GM06990 (cell line): ENCODE measurements around the gene RELN.

ENCODE experiments used
- DNase-seq: peaks from one replicate; pipeline ENCODE4 v3.0.0-alpha.2; 2011; ENCODE audit not compliant: insufficient read length; ENCODE audit errors: extremely low read depth
- H3K27me3 ChIP-seq: replicated peaks from 2 replicates; pipeline ENCODE4 v1.6.0; 2011; ENCODE audit warnings: low read length; ENCODE audit not compliant: control insufficient read depth, insufficient read depth
- H3K36me3 ChIP-seq: 2 replicates; pipeline ENCODE4 v1.5.1; 2011; ENCODE audit warnings: low read length; ENCODE audit not compliant: control insufficient read depth, insufficient read depth
- H3K4me3 ChIP-seq: replicated peaks from 2 replicates; pipeline ENCODE4 v1.5.1; 2011; ENCODE audit warnings: low read depth, mild to moderate bottlenecking, control low read depth, low read length
- TF ChIP-seq, protein P1 (sequence below): IDR thresholded peaks from 2 replicates; pipeline ENCODE4 v1.5.1; 2011; ENCODE audit warnings: low read length, control low read depth, mild to moderate bottlenecking, inconsistent platforms; ENCODE audit not compliant: insufficient read depth, poor library complexity, severe bottlenecking

Gene RELN

DNA sequence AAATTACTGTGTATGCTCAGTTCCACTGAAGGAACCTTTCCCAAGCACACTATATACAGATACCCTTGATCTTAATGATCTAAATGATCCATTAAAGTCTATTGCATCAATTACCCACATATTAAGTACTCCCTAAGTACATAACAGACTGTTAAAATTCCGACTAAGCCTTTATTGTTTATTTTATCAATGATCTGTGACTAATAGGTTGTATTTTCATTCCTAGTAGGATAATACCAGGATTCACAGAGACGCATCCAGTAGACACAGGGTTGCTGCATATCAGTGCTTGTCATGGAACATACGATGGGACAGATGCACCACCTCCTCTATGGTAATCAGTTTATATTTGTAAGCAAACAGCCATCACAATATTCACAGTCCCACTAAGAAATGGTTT, 383.8 kb downstream of the RELN start:
- no peak for DNase-seq

DNA sequence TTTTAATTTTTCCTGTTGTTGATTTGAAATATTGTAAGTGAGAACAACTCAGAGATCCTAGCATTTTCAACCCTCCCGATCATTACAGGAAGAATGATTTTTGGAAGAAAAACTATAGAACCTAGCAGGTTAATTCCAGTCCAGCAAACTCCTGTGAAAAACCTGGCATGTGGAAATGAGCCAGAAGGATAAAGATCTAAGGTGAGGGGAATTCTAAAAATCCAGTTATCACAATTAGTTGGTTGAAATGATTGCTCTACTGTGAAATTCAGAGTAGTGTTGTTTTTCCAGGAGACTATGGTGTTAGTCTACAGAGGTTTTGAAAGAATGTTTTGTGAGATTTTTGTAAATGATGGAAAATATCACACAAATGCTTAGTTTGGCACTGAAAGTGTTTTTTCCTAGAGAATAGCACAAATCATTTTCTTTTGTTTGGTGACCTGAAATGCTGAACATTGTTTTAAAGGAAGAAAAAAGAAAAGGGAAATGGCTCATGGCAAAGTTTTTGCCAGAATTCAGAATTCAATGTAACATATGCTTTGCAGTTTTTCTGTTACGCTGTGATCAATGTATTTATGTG, 391.0 kb downstream of the RELN start:
- Histone ChIP-seq H3K27me3 (no peaks in the 10 kb centered on the region), H3K4me3 (no peak overlapping the region), H3K36me3 (no peaks in the 10 kb centered on the region)
- no peak for DNase-seq
- TF ChIP-seq, protein P1, sequence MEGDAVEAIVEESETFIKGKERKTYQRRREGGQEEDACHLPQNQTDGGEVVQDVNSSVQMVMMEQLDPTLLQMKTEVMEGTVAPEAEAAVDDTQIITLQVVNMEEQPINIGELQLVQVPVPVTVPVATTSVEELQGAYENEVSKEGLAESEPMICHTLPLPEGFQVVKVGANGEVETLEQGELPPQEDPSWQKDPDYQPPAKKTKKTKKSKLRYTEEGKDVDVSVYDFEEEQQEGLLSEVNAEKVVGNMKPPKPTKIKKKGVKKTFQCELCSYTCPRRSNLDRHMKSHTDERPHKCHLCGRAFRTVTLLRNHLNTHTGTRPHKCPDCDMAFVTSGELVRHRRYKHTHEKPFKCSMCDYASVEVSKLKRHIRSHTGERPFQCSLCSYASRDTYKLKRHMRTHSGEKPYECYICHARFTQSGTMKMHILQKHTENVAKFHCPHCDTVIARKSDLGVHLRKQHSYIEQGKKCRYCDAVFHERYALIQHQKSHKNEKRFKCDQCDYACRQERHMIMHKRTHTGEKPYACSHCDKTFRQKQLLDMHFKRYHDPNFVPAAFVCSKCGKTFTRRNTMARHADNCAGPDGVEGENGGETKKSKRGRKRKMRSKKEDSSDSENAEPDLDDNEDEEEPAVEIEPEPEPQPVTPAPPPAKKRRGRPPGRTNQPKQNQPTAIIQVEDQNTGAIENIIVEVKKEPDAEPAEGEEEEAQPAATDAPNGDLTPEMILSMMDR = no peak

More for the DNA sequence above, 383.8 kb downstream of the RELN start:
- TF ChIP-seq, protein P1 = no peak
- no peaks in the 10 kb centered on the region for H3K27me3 ChIP-seq
- no peak overlapping the region for H3K4me3 ChIP-seq
- no peaks in the 10 kb centered on the region for H3K36me3 ChIP-seq

DNA sequence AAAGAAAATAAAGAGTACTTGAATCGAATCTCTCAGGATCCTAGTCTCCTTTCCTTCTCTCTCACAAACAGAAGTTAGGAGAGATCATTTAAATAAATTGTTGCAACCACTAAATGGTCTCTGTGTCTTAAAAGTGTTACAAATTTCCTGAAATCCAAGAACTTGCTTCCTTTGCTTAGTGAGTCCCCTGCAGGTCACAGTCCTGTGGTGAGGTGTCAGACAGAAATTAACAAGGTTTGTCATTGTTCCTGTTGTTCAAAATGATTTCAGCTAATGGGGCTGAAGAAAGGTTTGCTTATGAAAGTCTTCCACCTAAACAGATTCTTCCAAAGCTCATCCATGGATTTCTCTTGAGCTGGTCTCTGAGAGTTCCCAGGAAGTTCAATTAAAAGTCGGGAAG, 391.9 kb downstream of the RELN start:
- no peaks in the 10 kb centered on the region for H3K27me3 ChIP-seq
- no peak for DNase-seq
- no peaks in the 10 kb centered on the region for H3K36me3 ChIP-seq
- TF ChIP-seq, protein P1 = no peak
- no peak overlapping the region for H3K4me3 ChIP-seq

DNA sequence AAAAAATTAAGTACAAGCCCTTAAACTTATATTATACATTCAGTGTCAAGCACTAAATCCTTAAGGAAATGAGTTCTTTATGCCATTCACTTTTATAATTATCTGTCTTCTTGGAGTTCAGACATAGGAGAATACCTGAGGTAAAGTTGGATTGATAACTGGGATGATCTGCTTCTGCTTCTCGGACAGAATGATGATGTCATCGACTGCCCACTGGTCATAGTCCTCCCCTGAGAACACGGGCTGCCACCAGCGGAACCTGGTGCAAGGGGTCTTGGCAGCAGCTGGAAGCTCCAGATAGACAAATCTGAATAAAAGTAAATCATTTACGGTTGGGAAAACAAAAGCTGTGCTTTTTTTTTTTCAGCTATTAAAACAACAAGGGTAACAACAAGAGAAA, 395.3 kb downstream of the RELN start:
- Histone ChIP-seq H3K27me3 (no peaks in the 10 kb centered on the region), H3K36me3 (no peaks in the 10 kb centered on the region), H3K4me3 (no peak overlapping the region)
- no peak for DNase-seq
- TF ChIP-seq, protein P1 = no peak

DNA sequence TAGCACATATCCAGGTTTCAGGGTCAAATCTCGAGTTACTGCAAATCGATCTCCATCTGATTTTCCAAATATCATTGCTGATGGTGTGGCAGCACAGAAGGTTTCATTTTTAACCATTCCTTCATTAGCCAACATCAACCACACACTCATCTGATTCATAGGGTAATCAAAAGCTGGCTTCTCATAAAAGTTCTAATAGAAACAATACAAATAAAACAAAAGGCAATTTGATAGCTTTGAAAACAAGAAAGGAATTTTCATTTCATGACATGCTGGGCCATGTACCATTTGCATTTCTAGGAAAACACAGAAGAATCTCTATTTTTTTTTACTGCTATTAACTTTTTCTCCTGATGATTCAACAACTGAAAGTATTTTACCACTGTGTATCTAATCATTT, 395.8 kb downstream of the RELN start:
- Histone ChIP-seq H3K27me3 (no peaks in the 10 kb centered on the region), H3K4me3 (no peak overlapping the region), H3K36me3 (no peaks in the 10 kb centered on the region)
- no peak for DNase-seq
- TF ChIP-seq, protein P1 = no peak

DNA sequence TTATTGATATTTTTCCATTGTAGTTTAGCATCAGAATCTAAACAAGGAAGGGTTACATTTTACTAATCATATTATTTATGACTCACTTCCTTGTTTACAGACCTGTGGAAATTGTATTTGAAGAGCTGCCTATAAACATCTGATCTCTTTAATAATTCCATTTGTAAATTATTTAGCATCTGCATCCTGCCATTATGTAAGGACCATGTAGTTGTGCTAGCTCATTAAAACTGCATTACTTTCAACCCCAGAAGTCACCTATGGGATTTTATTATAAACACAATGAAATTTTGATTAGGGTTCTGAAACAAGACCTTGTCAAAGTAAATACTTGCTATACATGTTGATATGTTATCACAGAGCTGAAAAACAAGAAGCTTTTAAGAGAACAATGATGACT, 396.6 kb downstream of the RELN start:
- TF ChIP-seq, protein P1 = no peak
- H3K27me3 ChIP-seq = no peaks in the 10 kb centered on the region
- H3K36me3 ChIP-seq = no peaks in the 10 kb centered on the region
- H3K4me3 ChIP-seq = no peak overlapping the region
- DNase-seq = no peak
